Testis (tissue), 2 donors: ENCODE data around the gene CERT1.

ENCODE experiments used
- CTCF ChIP-seq, 3 experiments: fragments of 450-650 bp in 2 of 3; fragments of 200-600 bp in 1 of 3; sonication (generic) in 1 of 3; IDR thresholded peaks; one replicate each; pipeline ENCODE4 v1.5.1; 2016 to 2019; ENCODE audit warnings: antibody characterized with exemption in 3 of 3, mild to moderate bottlenecking in 2 of 3, moderate library complexity in 1 of 3
- POLR2A ChIP-seq: fragments of 450-650 bp; IDR thresholded peaks from one replicate; pipeline ENCODE4 v1.6.1; 2017; ENCODE audit warnings: antibody characterized with exemption, mild to moderate bottlenecking, moderate library complexity

DNA sequence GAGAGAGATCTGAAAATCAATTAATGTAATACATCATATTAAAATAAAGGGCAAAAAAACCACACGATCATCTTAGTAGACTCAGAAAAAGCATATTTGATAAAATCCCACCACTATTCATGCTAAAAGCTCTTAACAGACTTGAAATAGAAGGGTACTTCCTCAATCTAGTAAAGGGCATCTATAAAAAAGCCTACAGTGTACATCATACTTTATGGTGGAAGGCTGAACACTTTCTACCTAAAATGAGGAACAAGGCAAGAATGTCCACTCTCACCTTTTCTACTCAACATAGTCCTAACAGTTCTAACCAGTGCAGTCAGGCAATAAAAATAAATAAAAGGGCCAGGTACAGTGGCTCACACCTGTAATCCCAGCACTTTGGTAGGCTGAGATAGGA lies 39.2 kb upstream of the CERT1 start:
- no peak for TF ChIP-seq CTCF (IDR thresholded peaks at IDR 0.05)
- TF ChIP-seq POLR2A, result no peak
